OCI-LY3 (cell line): ENCODE data around the gene KRTAP10-11.

Experiments used
- H2AFZ ChIP-seq: fragments of 200-600, 300-600 bp; shearing (Covaris generic); 2 replicates; pipeline ENCODE4 v1.6.0; 2014; ENCODE audit warnings: antibody characterized with exemption, low read depth, low read length
- H3K27ac ChIP-seq: fragments of 200-600, 300-600 bp; sonication (generic); 2 replicates; pipeline ENCODE4 v1.5.1; 2014; ENCODE audit warnings: mild to moderate bottlenecking, low read length, moderate library complexity, mixed read lengths
- H3K27me3 ChIP-seq: fragments of 200-600, 300-600 bp; sonication (generic); 2 replicates; pipeline ENCODE4 v1.6.1; 2014; ENCODE audit warnings: low read depth, low read length, mixed read lengths
- H3K36me3 ChIP-seq: fragments of 200-600, 300-600 bp; sonication (generic); replicated peaks from 2 replicates; pipeline ENCODE3; 2014; ENCODE audit warnings: low read depth, low read length, mixed read lengths
- H3K4me1 ChIP-seq: fragments of 300-600, 200-600 bp; sonication (generic); 2 replicates; pipeline ENCODE4 v1.6.1; 2014; ENCODE audit warnings: low read length, mixed read lengths
- H3K4me2 ChIP-seq: fragments of 200-600, 300-600 bp; sonication (generic); 2 replicates; pipeline ENCODE4 v1.6.1; 2014; ENCODE audit warnings: low read length, mixed read lengths
- H3K4me3 ChIP-seq: fragments of 300-600, 200-600 bp; sonication (generic); 2 replicates; pipeline ENCODE4 v1.5.1; 2014; ENCODE audit warnings: antibody characterized with exemption, mild to moderate bottlenecking, low read length, moderate library complexity
- H3K79me2 ChIP-seq: fragments of 300-600, 200-600 bp; shearing (Covaris generic); 2 replicates; pipeline ENCODE4 v1.6.1; 2014; ENCODE audit warnings: mild to moderate bottlenecking, low read length, mixed read lengths
- H3K9ac ChIP-seq: fragments of 300-600, 200-600 bp; shearing (Covaris generic); 2 replicates; pipeline ENCODE4 v1.6.0; 2014; ENCODE audit warnings: mild to moderate bottlenecking, low read length, moderate library complexity
- H3K9me3 ChIP-seq: fragments of 200-600, 300-600 bp; shearing (Covaris generic); 2 replicates; pipeline ENCODE4 v1.6.1; 2014; ENCODE audit warnings: low read length, mixed read lengths; ENCODE audit not compliant: insufficient read depth
- H4K20me1 ChIP-seq: fragments of 200-600, 300-600 bp; sonication (generic); 2 replicates; pipeline ENCODE4 v1.6.1; 2016; ENCODE audit warnings: low read length, mixed read lengths; ENCODE audit not compliant: insufficient read depth
- CTCF ChIP-seq: fragments of 200-600, 300-600 bp; sonication (generic); IDR thresholded peaks from 2 replicates; pipeline ENCODE4 v1.5.1; 2014; ENCODE audit warnings: antibody characterized with exemption, low read length, low read depth
- EZH2phosphoT487 ChIP-seq: fragments of 200-600 bp; shearing (Covaris generic); IDR thresholded peaks from 2 replicates; pipeline ENCODE4 v1.6.1; 2018; ENCODE audit warnings: antibody characterized with exemption, mixed run types, low read depth

The KRTAP10-11 gene

GRCh38 chr21:44643741-44644310 is 2.4 kb upstream of the KRTAP10-11 start:
- Histone ChIP-seq H4K20me1 (no peaks in the 10 kb centered on the region), H3K4me2 (no peak overlapping the region), H3K27ac (no peak overlapping the region), H3K4me3 (no peak overlapping the region), H3K27me3 (no peaks in the 10 kb centered on the region), H3K36me3 (no peaks in the 10 kb centered on the region), H3K9ac (no peak overlapping the region), H3K79me2 (no peaks in the 10 kb centered on the region), H3K9me3 (0 out of 2 replicates have a peak, but pooled peaks cover 4% of the 10 kb centered on the region), H3K4me1 (no peaks in the 10 kb centered on the region), H2AFZ (no peak overlapping the region)
- TF ChIP-seq EZH2phosphoT487 (no peak), CTCF (no peak)

DNA sequence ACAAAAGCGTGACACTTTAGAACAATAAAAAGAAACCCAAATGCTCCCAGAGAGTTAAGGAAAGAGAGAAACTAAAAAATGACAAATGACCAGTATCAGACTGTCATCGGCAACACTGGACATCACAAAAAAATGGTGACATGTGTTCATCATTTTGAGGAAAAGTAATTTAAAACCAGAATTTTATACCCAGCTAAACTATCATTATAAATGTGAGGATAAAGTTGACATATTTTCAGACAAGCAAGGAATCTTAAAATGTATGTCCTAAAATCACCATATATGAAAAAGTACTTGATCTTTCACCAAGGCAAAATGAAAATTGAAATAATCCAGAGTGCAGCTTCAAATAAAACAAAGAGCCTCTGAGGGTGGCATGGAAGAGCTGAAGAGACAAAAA is 1.3 kb upstream of the KRTAP10-11 start:
- Histone ChIP-seq H3K4me1 (no peaks in the 10 kb centered on the region), H3K27ac (no peak overlapping the region), H3K4me2 (no peak overlapping the region), H3K79me2 (no peaks in the 10 kb centered on the region), H2AFZ (no peak overlapping the region), H3K4me3 (no peak overlapping the region), H4K20me1 (no peaks in the 10 kb centered on the region), H3K27me3 (no peaks in the 10 kb centered on the region), H3K36me3 (no peaks in the 10 kb centered on the region), H3K9ac (no peak overlapping the region), H3K9me3 (0 out of 2 replicates have a peak, but pooled peaks cover 4% of the 10 kb centered on the region)
- TF ChIP-seq CTCF (no peak), EZH2phosphoT487 (no peak)

- Histone ChIP-seq H4K20me1 (no peaks in the 10 kb centered on the region), H3K4me1 (no peaks in the 10 kb centered on the region), H3K36me3 (no peaks in the 10 kb centered on the region), H2AFZ (no peak overlapping the region), H3K9ac (no peak overlapping the region), H3K9me3 (no peaks in the 10 kb centered on the region), H3K27ac (no peak overlapping the region), H3K79me2 (no peaks in the 10 kb centered on the region), H3K27me3 (no peaks in the 10 kb centered on the region), H3K4me3 (no peak overlapping the region), H3K4me2 (no peak overlapping the region)
- TF ChIP-seq EZH2phosphoT487 (no peak), CTCF (no peak)
These were observed 973 bp downstream of the KRTAP10-11 start for GRCh38 chr21:44647222-44647552.

GRCh38 chr21:44648557-44649311 is 2.5 kb downstream of the KRTAP10-11 start:
- Histone ChIP-seq H2AFZ (no peak overlapping the region), H3K4me1 (no peaks in the 10 kb centered on the region), H3K9me3 (no peaks in the 10 kb centered on the region), H4K20me1 (no peaks in the 10 kb centered on the region), H3K4me3 (no peak overlapping the region), H3K4me2 (no peak overlapping the region), H3K27ac (no peak overlapping the region), H3K27me3 (no peaks in the 10 kb centered on the region), H3K9ac (no peak overlapping the region), H3K36me3 (no peaks in the 10 kb centered on the region), H3K79me2 (no peaks in the 10 kb centered on the region)
- TF ChIP-seq CTCF (no peak), EZH2phosphoT487 (no peak)
